GM21717 (cell line): ENCODE results near the gene SCAMP1.
A peak's percentile ranks its signal among the peaks of the same experiment; 100 is the strongest.

ENCODE experiments used
- ATAC-seq: cut with Tn5 transposase; IDR thresholded peaks from one replicate; pipeline ENCODE4 v1.9.1; 2021; ENCODE audit warnings: mild to moderate bottlenecking, moderate library complexity; ENCODE audit not compliant: unreplicated experiment

SCAMP1 gene

DNA sequence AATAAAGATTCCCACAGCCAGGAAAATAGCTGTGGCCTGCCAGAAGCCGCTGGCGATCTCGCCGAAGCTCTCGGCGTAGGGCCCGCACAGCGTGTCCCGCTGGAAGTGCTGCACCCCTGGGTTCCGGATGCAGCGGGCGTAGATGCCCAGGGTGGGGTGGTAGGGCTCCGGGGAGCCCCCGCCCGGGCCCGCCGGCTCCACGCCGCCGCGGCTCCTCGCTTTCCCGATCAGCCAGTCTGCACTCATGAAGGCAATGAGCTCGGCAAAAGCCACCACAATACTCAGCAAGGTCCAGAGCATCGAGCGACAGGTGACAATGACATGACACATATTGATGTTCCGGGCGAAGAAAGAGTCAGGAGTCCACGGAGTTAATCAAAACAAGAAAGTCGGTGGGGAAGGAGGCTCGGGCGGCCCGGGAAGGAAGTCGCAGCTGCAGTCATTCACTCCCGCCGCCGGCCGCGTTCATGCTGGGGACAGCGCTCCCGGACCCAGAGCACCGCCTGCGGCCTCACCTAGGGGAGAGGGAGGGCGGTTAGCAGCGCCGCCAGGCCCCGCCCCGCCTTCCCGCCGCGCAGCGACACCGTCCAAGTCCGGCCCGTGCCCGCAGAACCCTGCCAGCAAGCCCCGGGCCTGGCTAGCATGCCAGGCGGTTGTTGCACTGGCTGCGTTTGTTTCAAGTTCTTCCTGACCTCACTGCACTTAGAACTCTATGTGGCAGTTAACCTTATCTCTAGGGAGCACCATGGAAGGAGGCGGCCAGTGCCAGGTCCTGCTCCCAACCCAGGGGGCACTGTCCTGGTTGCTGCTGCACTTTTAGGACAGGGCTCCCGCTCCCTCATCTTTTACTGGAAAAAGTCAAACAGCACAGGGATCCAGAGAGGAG is 149.7 kb downstream of the SCAMP1 start:
- ATAC-seq, result peak; percentile 86

DNA sequence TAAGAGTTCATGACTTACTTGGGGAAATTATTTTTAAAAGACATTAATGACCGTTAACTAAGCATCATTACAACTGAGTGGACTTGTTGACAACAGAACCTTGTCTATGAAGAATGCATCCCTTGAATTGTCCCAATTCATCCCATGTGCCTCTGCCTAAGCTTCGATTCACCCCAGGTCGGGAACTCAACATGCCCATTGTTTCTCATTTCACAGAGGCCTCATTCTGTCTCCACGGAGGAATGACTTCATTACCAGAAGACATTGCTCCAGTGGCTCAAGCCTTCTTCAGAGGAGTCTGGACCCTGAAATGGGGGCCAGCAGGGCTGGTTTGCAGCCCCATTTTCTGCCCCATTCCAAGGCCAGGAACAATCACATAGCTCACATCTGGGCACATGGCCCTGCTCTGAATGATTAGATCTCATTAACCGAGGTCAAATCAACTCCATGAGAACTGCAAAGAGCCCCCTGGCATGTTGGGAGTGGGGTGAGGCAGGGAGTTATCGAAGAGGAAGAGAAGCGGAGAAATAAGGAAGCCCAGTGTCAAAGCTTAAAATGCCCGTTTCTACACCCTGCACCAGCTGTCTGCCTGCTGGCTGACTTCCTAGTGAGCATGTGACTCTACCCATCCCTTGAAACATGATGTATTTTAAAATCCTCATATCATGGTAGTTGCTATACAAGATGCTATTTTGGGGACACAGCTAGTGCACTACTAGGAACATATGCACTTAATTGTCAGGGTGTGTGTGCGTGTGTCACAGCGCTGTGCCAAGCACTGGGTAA is 150.9 kb downstream of the SCAMP1 start:
- ATAC-seq, result no peak

DNA sequence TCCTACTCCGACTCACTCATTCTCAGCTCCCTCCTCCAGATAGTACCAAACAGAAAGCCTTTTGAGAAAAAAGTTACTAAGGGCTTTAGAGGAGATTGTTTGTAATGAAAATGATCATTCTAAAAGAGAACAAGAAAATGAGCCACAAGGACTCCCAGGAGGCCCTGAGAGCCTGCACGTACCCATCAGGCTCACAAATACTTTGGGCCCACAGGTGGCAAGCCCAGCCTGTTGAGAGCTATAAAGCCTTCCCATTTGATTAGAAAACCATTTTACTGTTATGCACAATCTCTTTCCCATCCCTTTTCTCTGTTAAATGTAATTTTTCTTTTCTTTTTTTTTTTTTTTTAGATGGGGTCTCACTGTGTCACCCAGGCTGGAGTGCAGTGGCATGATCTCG is 152.0 kb downstream of the SCAMP1 start:
- no peak for ATAC-seq

DNA sequence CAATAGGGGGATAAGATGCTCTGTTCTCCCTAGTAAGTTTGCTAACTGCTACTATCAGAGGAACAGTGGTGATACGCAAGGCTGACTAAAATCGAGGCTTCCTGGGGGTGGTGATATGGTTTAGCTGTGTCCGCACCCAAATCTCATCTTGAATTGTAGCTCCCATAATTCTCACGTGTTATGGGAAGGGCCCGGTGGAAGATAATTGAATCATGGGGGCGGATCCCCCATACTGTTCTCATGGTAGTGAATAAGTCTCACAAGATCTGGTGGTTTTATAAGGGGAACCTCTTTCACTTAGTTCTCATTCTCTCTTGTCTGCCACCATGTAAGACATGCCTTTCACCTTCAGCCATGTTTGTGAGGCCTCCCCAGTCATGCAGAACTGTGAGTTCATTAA is 153.0 kb downstream of the SCAMP1 start:
- ATAC-seq, result no peak

DNA sequence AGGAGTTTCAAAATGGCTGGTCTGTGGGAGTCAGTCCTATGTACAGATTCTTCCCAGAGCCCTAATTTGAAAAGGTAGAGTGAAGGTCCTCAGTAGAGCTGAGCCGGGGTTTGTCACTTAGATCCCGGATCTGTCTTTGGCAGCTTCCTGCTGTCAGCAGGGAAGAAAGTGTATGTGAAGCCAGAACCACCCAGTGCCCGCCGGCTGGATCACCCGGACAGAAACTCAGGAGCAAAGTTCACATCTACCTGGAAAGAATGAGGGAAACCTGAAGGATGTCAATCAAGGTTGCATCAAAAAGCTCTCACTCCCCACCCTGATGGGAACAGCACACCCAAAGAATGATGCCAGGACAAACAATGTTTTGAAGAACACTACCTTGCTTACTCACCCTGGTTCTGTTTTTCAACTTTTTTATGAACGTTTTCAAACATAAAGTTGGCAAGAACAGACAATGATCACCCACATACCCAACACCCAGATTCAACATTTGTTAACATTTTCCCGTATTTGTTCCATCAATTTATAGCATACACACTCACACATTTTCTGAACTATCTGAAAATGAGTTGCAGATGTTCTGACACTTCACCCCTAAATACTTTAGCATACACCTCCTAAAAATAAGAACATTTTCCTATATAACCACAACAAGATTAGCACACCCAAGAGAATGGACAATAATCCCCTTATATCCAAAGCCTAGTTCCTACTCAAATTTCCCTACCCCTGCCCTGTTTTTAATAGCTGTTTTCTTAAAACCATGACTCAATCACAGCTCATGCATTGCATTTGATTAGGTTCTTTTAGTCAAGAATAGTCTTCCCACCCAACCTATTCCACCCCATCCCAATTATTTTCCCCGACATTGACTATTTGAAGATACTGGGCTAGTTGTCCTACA is 154.3 kb downstream of the SCAMP1 start:
- ATAC-seq, result no peak

DNA sequence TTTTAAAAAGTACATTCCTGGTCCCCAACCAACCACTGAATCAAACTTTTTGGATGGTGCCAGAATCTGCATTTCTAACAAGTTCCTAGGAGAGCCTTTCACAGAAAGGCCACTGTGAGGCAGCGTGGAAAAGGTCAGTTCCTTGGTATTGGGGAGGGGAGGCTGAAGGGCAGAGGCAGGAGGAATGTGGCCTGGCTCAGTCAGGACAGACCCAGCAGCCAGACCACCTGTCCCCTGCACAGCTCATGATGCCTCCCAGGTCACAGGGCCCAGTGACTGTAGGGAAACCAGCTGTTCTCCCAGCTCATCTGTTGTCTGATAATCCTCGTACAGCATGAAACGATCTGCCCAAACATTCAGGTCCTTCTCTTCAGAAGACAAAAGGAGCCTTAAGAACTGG is 155.3 kb downstream of the SCAMP1 start:
- ATAC-seq, result no peak

DNA sequence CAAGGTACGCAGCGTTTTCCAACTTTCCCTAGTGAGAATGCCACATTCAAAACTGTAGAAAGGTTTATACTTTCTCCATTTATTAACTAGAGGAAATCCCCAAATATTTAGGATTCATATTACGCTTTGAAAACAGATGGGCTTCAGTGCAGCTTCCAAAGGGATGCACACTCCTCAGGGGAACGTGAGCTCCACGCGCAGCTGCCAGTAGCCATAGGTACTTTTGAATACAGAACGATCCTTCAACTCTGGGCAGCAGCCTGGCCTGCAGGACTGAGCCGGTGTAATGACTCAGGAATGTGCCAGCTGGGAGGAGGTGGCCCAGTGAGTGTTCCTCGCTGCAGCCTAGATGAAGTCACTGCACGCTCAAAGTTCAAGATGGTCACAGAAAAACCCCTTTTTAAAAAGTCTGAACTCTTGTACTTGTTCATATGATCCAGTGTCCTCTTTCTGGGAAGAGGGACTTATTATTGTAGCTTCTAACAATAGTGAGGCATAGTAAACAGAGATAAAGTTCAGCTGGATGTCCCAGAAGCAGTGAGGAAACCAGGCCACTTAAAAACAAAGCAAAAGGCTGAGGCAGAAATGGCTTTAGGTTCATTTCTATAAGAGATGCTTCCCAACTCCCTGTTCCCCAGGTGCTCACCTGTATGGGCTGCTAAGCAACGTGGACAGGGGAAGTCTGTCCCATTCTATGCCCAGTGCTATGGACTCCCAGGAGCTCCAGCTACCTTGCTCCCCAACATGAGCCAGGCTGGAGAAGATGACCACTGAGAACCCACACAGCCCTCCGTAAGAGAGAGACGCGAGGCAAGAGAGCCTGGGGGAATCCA is 158.2 kb downstream of the SCAMP1 start:
- ATAC-seq, result no peak

DNA sequence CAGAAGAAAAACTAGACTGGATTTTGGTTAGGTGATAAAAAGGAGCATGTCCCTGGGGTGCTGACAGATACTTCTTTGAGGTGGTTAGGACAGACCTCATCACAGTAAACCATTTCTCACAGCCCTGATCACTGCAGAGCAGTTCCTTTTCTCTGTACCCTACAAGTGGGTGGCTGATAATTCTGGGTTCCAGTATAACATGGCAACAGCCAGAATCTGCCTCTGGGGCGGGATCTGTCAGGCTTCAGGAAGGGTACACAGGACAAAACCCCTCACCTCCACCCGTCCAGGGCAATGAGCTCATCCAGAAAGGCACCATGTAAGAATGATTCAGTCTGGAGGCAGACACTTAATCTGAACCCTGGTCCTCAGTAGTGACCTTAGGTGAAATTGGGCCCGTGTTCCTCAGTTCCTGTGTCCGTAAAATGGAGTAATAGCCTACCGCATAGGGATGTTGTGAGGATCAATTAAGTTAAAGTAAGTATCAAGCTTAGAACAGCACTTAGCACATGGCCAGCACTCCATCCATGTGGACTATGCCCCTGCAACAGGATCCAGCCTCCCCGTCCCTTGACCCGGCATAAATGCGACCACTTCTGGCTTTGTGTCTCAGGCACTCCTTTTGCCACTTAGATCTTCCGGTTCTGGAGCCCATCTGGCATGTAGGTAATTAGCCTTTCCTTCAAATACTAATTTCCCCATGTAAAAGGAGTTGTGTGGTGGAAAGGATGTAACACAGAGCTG is 159.0 kb downstream of the SCAMP1 start:
- ATAC-seq, result no peak

DNA sequence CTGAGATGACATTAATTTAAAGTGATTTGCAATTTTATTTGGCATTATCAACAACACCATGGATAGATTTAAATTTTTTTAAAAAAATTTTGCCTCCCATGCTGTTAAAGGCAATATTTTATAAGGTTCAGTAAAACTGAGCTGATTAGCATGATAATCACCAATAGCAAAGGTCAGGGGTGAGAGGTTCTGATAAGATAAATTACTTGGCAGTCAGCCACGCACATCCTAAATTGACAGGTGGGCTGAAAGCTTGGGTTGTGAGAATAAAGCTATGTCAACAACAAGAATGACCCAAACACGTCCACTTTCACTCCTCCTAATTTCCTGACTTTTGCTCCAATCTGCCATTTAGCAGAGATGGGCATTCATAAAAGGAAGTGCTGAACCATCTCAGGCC is 161.0 kb downstream of the SCAMP1 start:
- ATAC-seq, result no peak

DNA sequence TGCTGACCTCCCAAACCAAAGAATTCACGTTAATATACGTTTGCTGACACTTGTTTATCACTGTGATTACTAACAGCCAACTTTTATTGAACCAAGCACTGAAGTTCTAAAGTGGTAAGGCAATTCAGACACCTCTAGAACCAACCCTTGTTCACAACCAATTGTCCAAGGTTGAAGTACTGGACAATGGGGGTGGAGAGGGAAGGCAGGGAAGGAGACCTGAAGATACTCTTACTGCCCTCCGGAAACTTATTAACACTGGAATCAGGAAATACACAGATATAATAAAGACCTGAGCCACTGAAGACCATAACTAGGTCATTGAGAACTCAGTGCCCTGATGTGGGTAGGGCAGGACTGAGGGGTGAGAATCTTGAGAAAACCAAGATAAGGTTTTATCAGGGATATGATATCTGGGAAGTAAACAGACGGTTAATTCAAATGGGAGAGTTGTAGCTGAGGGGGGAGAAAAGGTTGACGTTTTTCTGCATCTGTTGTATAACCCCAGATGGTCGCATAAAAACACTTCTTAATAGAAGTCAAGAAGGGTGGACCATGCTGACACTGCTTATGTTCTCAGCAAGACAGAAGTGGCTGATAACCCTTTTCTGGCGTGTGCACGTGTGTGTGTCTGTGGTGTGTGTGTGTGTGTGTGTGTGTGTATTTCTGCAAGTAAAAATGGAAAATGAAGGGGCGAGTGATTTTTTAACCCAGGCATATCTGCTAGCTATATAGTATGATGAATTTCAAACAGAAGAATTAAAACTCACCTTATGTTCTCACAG is 162.3 kb downstream of the SCAMP1 start:
- ATAC-seq, result no peak

DNA sequence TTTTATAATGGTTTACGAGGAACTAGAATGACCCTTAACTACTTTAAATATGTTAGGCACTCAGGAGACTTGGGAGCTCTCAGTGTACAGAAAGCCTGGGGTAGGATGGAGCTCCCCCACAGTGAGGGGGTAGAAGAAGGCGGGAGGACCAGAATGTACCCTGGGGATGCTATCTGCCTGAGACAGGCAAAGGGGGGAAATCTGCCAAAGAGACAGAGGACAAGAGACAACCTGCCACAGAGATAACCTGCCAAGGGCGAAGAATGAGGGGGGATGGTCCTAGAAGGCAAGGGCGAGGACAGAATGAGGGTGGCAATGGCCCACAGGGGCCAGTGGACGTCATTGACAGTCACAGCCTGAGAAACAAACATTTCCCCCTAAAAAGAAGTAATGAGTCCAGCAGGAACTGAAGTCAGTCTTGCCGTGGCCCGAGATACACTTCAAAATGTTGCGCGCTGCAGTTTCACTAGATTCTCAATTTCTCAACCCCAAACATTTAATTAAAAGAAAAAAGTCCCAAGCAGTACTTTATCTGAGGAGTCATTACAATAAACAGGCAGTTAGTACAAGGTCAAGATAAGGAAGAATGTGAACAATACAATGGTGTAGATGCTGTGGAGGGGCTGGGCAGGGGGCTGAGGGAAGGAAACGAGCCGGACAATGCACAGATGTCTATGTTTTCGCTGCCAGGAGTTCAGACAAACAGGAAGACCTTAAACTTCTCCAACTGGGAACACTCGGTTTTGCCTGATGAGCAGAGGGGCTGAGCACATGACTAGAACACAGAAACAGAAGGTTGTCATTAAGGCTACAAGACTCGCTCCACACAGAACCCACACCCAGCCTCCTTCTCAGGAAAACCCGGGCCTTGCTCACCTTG is 163.1 kb downstream of the SCAMP1 start:
- ATAC-seq, result no peak

DNA sequence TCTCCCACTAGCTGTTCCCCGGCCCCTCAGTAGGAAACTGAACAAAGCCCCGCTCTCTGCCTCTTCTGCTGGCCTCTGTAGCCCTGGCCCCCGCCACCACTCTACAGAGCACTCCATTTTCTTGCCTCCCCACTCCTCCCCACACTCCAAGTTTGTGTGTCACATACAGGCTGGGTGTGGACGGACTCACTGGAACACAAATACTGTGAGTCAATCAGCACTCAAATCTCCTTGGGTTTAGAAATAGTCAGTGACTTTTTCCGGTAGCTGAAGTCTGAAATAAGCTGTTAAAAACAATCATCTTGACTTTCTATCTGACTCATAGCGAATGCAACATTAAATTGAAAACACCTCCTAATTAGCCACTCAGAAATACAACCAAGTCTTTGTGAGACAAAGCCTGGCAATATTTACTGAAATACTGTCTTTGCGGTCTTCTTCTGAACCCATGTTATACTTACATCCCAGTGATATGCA is 165.7 kb downstream of the SCAMP1 start:
- ATAC-seq, result no peak

DNA sequence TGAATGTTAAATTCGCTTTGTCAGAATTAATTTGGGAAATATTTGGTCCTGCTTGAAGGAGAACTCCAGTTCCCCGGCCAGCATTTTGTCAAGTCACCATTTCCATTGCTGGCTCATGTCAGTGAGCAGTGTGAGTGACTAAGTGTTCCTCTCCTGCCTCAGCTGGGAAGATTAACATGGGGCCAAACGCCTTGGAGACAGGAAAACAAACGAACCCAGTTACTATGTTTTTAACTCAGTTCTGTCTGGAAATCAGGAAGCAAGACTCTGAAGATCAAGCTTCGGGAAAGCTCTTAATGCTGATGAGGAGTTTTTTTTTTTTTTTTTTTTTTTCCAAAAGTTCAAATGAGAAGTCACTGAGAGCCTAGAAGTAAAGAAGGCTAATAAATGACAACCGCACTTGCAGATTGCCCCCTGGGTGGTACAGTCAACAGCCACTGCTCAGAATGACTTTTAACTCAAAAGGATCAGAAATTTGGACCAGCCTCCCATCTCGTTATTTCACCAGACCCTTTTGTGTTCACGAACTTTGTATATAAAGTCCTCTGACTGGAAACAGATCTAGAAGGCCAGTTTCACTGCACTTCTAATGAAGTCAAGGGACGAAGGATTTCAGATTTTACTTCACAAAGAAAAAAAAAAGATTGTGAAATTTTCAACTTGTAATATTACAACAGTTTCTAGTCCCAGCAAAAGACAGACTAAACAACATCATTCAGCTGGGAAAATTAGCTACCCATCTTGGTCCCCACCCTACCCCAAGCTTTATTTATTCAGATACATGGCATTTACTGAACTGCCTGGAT is 166.8 kb downstream of the SCAMP1 start:
- ATAC-seq, result no peak

DNA sequence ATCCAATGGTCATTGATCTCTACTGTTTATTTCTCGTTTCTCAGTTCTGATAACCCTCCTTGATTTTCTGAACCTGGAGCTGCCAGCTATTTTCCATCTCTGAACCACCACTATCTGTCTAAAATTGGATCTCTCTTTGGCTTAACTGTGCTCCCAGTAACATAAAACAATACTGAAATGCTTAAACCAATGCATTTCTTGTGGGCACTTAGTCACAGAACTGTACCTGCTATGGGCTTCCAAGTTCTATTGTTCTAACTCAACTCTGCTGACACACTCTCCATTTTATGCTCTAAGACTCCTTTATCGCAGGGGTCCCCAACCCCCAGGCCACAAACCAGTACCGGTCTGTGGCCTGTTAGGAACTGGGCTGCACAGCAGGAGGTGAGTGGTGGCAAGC is 167.5 kb downstream of the SCAMP1 start:
- ATAC-seq, result no peak
